Naive thymus-derived CD4-positive, alpha-beta T cell (primary cell): ENCODE data around the gene FOXP3. TPM values are rescaled to one million over a fixed set of nuclear protein-coding genes. Genes with fewer than 3 reads are reported as not detected.

Experiments
- ATAC-seq: fragments of 150-1000 bp; cut with Tn5 transposase; 2 replicates; pipeline ENCODE4 v1.10.0; 2021; ENCODE audit warnings: mild to moderate bottlenecking, moderate library complexity
- CTCF ChIA-PET: fragments of 350-600 bp; sonication (Branson Sonifier 250); formaldehyde crosslinking; loops from one replicate; lab custom pipeline; 2021; ENCODE audit warnings: antibody characterized with exemption; lab: Charles Lee
- POLR2A ChIA-PET: fragments of 350-600 bp; sonication (Branson Sonifier 250); formaldehyde crosslinking; loops from one replicate; lab custom pipeline; 2021; ENCODE audit warnings: antibody characterized with exemption, inconsistent platforms; lab: Charles Lee
- DNase-seq, 9 donors: peaks; one replicate each; pipeline versions ENCODE4 v3.0.0 to v3.0.0-alpha.2; 2020 to 2022; ENCODE audit warnings: mixed read lengths in 1 of 9
- H3K27ac ChIP-seq: one replicate; pipeline ENCODE4 v1.7.0; 2013; ENCODE audit warnings: mild to moderate bottlenecking, low read depth, low read length, moderate library complexity
- H3K27me3 ChIP-seq, 2 donors: one replicate each; pipeline ENCODE4 v1.7.0; 2013; ENCODE audit warnings: low read length in 2 of 2, mild to moderate bottlenecking in 2 of 2, moderate library complexity in 2 of 2; ENCODE audit not compliant: control insufficient read depth in 2 of 2, insufficient read depth in 2 of 2
- H3K36me3 ChIP-seq, 3 experiments: 1 replicate in 2 of 3; 2 replicates in 1 of 3; pipeline ENCODE4 v1.7.0; 2013; ENCODE audit warnings: low read length in 3 of 3, mild to moderate bottlenecking in 3 of 3, moderate library complexity in 1 of 3; ENCODE audit not compliant: insufficient read depth in 3 of 3, control insufficient read depth in 2 of 3
- H3K4me1 ChIP-seq, 2 donors: one replicate each; pipeline ENCODE4 v1.7.0; 2013; ENCODE audit warnings: low read length in 2 of 2, mild to moderate bottlenecking in 2 of 2, moderate library complexity in 1 of 2; ENCODE audit not compliant: control insufficient read depth in 2 of 2, insufficient read depth in 2 of 2
- H3K4me3 ChIP-seq: 2 replicates; pipeline ENCODE4 v1.7.0; 2013; ENCODE audit warnings: mild to moderate bottlenecking, low read length
- H3K9me3 ChIP-seq, 3 experiments: 1 replicate in 2 of 3; 2 replicates in 1 of 3; pipeline ENCODE4 v1.7.0; 2013; ENCODE audit warnings: low read length in 3 of 3; ENCODE audit not compliant: control insufficient read depth in 2 of 3
- H3K27ac Mint-ChIP-seq, 9 donors: one replicate each; pipeline ENCODE4 v1.8.0; 2020 to 2022; ENCODE audit warnings: mixed read lengths in 9 of 9, mild to moderate bottlenecking in 8 of 9, moderate library complexity in 5 of 9, inconsistent platforms in 2 of 9
- H3K27me3 Mint-ChIP-seq, 5 donors: one replicate each; pipeline ENCODE4 v1.8.0; 2021 to 2022; ENCODE audit warnings: mixed read lengths in 5 of 5, mild to moderate bottlenecking in 1 of 5
- H3K36me3 Mint-ChIP-seq, 5 donors: one replicate each; pipeline ENCODE4 v1.8.0; 2020 to 2022; ENCODE audit warnings: mixed read lengths in 5 of 5, mild to moderate bottlenecking in 3 of 5, inconsistent platforms in 1 of 5
- H3K4me1 Mint-ChIP-seq, 7 donors: one replicate each; pipeline ENCODE4 v1.8.0; 2020 to 2022; ENCODE audit warnings: mixed read lengths in 7 of 7, mild to moderate bottlenecking in 3 of 7, inconsistent platforms in 1 of 7
- H3K4me3 Mint-ChIP-seq, 10 donors: one replicate each; pipeline ENCODE4 v1.8.0; 2020 to 2022; ENCODE audit warnings: mild to moderate bottlenecking in 10 of 10, mixed read lengths in 10 of 10, moderate library complexity in 6 of 10, inconsistent platforms in 2 of 10
- H3K9me3 Mint-ChIP-seq, 11 donors: one replicate each; pipeline ENCODE4 v1.8.0; 2020 to 2022; ENCODE audit warnings: mixed read lengths in 11 of 11, mild to moderate bottlenecking in 4 of 11, inconsistent platforms in 1 of 11, moderate library complexity in 1 of 11
- intact Hi-C, 2 donors: fragments of 100-400 bp; cut with micrococcal nuclease; formaldehyde crosslinking; loops; one replicate each; pipeline ENCODE4 v1.15.1; 2023
- polyA plus RNA-seq, 2 donors: library from polyadenylated mRNA; unstranded; fragments of 300-500 nt; fragmentation: Illumina TruSeq; gene quantifications; one replicate each; pipeline ENCODE4 v1.2.3, GENCODE V29; 2021
- total RNA-seq, 6 experiments: library from RNA in 5 of 6; stranded (reverse) in 5 of 6; gene quantifications; 1 replicate in 5 of 6; 2 replicates in 1 of 6; pipeline ENCODE4 v1.2.3 and lab custom pipeline; 2021 to 2026

FOXP3 gene
- total and polyA plus RNA-seq, 7 experiments from 2014 or later: 0.35 to 25.3 (median 0.76) TPM

GRCh38 chrX:49203536-49203935 is 61.0 kb downstream of the FOXP3 start:
- Histone ChIP-seq H3K27ac (no peak overlapping the region), H3K9me3 (no peaks in the 10 kb centered on the region), H3K4me1 (no peaks in the 10 kb centered on the region), H3K4me3 (no peak overlapping the region), H3K36me3 (no peaks in the 10 kb centered on the region), H3K27me3 (no peaks in the 10 kb centered on the region)
- no peak for DNase-seq
- ATAC-seq: no peak
- Mint-ChIP-seq H3K27ac (peak overlapping the region in 1 of 9 donors; percentile 18), H3K4me3 (no peak overlapping the region), H3K9me3 (no peaks in the 10 kb centered on the region), H3K27me3 (peaks cover 0 to 11% (median 0%) of the 10 kb centered on the region in 5 donors), H3K4me1 (peaks cover under 1 to 12% (median 5%) of the 10 kb centered on the region in 7 donors), H3K36me3 (no peaks in the 10 kb centered on the region)
- CTCF ChIA-PET: interaction anchor here (0.5 kb wide), 1 partner anchor 89 kb away, joined by 3 read pairs; no protein-coding TSS in a partner anchor
- POLR2A ChIA-PET: no interaction called here
- intact Hi-C loops: no loop called here

GRCh38 chrX:49202022-49202421 is 62.5 kb downstream of the FOXP3 start:
- POLR2A ChIA-PET: interaction anchor here (1.0 to 1.5 kb wide), 2 partner anchors 67 to 79 kb away, joined by 3 to 4 read pairs; no protein-coding TSS in a partner anchor
- H3K27ac ChIP-seq: no peak overlapping the region
- H3K4me1 ChIP-seq: no peaks in the 10 kb centered on the region
- peaks cover 9 to 18% (median 12%) of the 10 kb centered on the region in 7 donors for H3K4me1 Mint-ChIP-seq
- H3K4me3 Mint-ChIP-seq: no peak overlapping the region
- no peaks in the 10 kb centered on the region for H3K36me3 ChIP-seq
- H3K36me3 Mint-ChIP-seq: peaks cover 0 to 4% (median 0%) of the 10 kb centered on the region in 5 donors
- H3K9me3 ChIP-seq: no peaks in the 10 kb centered on the region
- H3K27me3 ChIP-seq: no peaks in the 10 kb centered on the region
- no peak for ATAC-seq
- peaks cover 0 to 17% (median 0%) of the 10 kb centered on the region in 5 donors for H3K27me3 Mint-ChIP-seq
- CTCF ChIA-PET: no interaction called here
- H3K9me3 Mint-ChIP-seq: no peaks in the 10 kb centered on the region
- DNase-seq: no peak
- intact Hi-C loops: no loop called here
- H3K4me3 ChIP-seq: no peak overlapping the region
- no peak overlapping the region for H3K27ac Mint-ChIP-seq

Other genes with a start within 250 kb of the FOXP3 start
- 10 to 100 TPM; 26.2 to 54.2 (median 30.5) TPM for gene TFE3, start 221.4 kb downstream of the FOXP3 start, total RNA-seq
- 1 to 10 TPM; 2.2 to 4.3 TPM for gene TFE3, start 221.4 kb downstream of the FOXP3 start, polyA plus RNA-seq
- gene CCDC120, start 205.7 kb downstream of the FOXP3 start, total RNA-seq: 10 to 100 TPM in 4 of 5 experiments, 1 to 10 TPM in 1; 7.6 to 15.1 (median 11.3) TPM
- gene CCDC120, start 205.7 kb downstream of the FOXP3 start, polyA plus RNA-seq: 1 to 10 TPM; 1.3 to 1.6 TPM
- 10 to 100 TPM; 15.9 to 28.3 (median 20.4) TPM for gene PRAF2, start 190.7 kb downstream of the FOXP3 start, total RNA-seq
- 10 to 100 TPM; 46.1 to 56.4 TPM for gene PRAF2, start 190.7 kb downstream of the FOXP3 start, polyA plus RNA-seq
- 100 to 1,000 TPM in 2 of 5 experiments, 10 to 100 TPM in 3; 51.4 to 115 (median 80.0) TPM for gene WDR45, start 184.8 kb downstream of the FOXP3 start, total RNA-seq
- gene WDR45, start 184.8 kb downstream of the FOXP3 start, polyA plus RNA-seq: 10 to 100 TPM; 38.3 to 54.2 TPM
- 10 to 100 TPM; 11.3 to 30.9 (median 18.9) TPM for gene GPKOW, start 141.0 kb downstream of the FOXP3 start, total RNA-seq
- 10 to 100 TPM; 30.7 to 42.4 TPM for gene GPKOW, start 141.0 kb downstream of the FOXP3 start, polyA plus RNA-seq
- 1 to 10 TPM; 1.5 to 2.6 (median 2.1) TPM for gene MAGIX, start 102.0 kb downstream of the FOXP3 start, total RNA-seq
- 1 to 10 TPM in 1 of 2 donors, under 1 TPM in 1; 0.38 to 1.0 TPM for gene MAGIX, start 102.0 kb downstream of the FOXP3 start, polyA plus RNA-seq
- 100 to 1,000 TPM in 1 of 5 experiments, 10 to 100 TPM in 4; 64.2 to 132 (median 90.5) TPM for gene PLP2, start 92.8 kb downstream of the FOXP3 start, total RNA-seq
- 100 to 1,000 TPM; 100 to 129 TPM for gene PLP2, start 92.8 kb downstream of the FOXP3 start, polyA plus RNA-seq
- gene PRICKLE3, start 78.3 kb downstream of the FOXP3 start, total RNA-seq: 10 to 100 TPM in 1 of 5 experiments, 1 to 10 TPM in 4; 7.2 to 19.8 (median 9.2) TPM
- gene PRICKLE3, start 78.3 kb downstream of the FOXP3 start, polyA plus RNA-seq: 1 to 10 TPM; 1.4 to 4.2 TPM
- gene SYP, start 64.5 kb downstream of the FOXP3 start, total RNA-seq: 1 to 10 TPM in 3 of 5 experiments, under 1 TPM in 2; 0.35 to 2.2 (median 1.1) TPM
- under 1 TPM; 0.26 to 0.53 TPM for gene SYP, start 64.5 kb downstream of the FOXP3 start, polyA plus RNA-seq
- gene CACNA1F, start 31.4 kb downstream of the FOXP3 start, total RNA-seq: 1 to 10 TPM in 4 of 5 experiments, under 1 TPM in 1; 0.58 to 2.2 (median 1.3) TPM
- gene CACNA1F, start 31.4 kb downstream of the FOXP3 start, polyA plus RNA-seq: under 1 TPM in 1 of 2 donors, not detected in 1; 0.12 TPM
- gene CCDC22, start 29.2 kb downstream of the FOXP3 start, total RNA-seq: 10 to 100 TPM; 19.0 to 34.0 (median 27.6) TPM
- gene CCDC22, start 29.2 kb downstream of the FOXP3 start, polyA plus RNA-seq: 10 to 100 TPM; 25.3 to 34.9 TPM
- 10 to 100 TPM in 3 of 5 experiments, 1 to 10 TPM in 2; 8.9 to 16.3 (median 12.3) TPM for gene PPP1R3F, start 5.1 kb upstream of the FOXP3 start, total RNA-seq
- 1 to 10 TPM; 9.1 to 9.5 TPM for gene PPP1R3F, start 5.1 kb upstream of the FOXP3 start, polyA plus RNA-seq
- gene GAGE10, start 38.9 kb upstream of the FOXP3 start, total RNA-seq: not detected
- gene GAGE10, start 38.9 kb upstream of the FOXP3 start, polyA plus RNA-seq: not detected
- gene GAGE12J, start 57.3 kb upstream of the FOXP3 start, total RNA-seq: not detected
- not detected for gene GAGE12J, start 57.3 kb upstream of the FOXP3 start, polyA plus RNA-seq
- gene GAGE13, start 66.9 kb upstream of the FOXP3 start, total RNA-seq: not detected
- gene GAGE13, start 66.9 kb upstream of the FOXP3 start, polyA plus RNA-seq: not detected